WTC11 (cell line): ENCODE measurements around the gene PRKN. TPM values are rescaled to one million over a fixed set of nuclear protein-coding genes. Genes with fewer than 3 reads are reported as not detected.

Experiments used
- ATAC-seq: fragments of 200-7000 bp; cut with Tn5 transposase; 2 replicates; pipeline ENCODE4 v1.10.0; 2021; ENCODE audit warnings: mild to moderate bottlenecking, moderate library complexity
- CTCF ChIA-PET: fragments of 300-600 bp; sonication (Branson Sonifier 250); formaldehyde crosslinking; loops from one replicate; lab custom pipeline; 2021; ENCODE audit warnings: antibody characterized with exemption; lab: Charles Lee
- POLR2A ChIA-PET: fragments of 350-600 bp; sonication (Branson Sonifier 250); formaldehyde crosslinking; loops from one replicate; lab custom pipeline; 2021; ENCODE audit warnings: antibody characterized with exemption; lab: Charles Lee
- DNase-seq: peaks from one replicate; pipeline ENCODE4 v3.0.0; 2021; ENCODE audit warnings: low spot score
- H3K27ac Mint-ChIP-seq: 2 replicates; pipeline ENCODE4 v1.8.0; 2021; ENCODE audit warnings: mixed read lengths
- H3K27me3 Mint-ChIP-seq: 2 replicates; pipeline ENCODE4 v1.8.0; 2021; ENCODE audit warnings: low read depth, mild to moderate bottlenecking, moderate library complexity, mixed read lengths
- H3K36me3 Mint-ChIP-seq: 2 replicates; pipeline ENCODE4 v1.8.0; 2021; ENCODE audit warnings: mixed read lengths
- H3K4me1 Mint-ChIP-seq: 2 replicates; pipeline ENCODE4 v1.8.0; 2022; ENCODE audit warnings: mixed read lengths
- H3K4me3 Mint-ChIP-seq: 2 replicates; pipeline ENCODE4 v1.8.0; 2021; ENCODE audit warnings: mild to moderate bottlenecking, moderate library complexity, mixed read lengths
- H3K9me3 Mint-ChIP-seq: 2 replicates; pipeline ENCODE4 v1.8.0; 2021; ENCODE audit warnings: mixed read lengths
- ATF3 ChIP-seq: sonication (generic); formaldehyde crosslinking; conservative IDR thresholded peaks from 2 replicates; pipeline ENCODE4 v1.8.1; 2022; ENCODE audit warnings: mild to moderate bottlenecking, missing genetic modification reagents
- CDX4 ChIP-seq: fragments of 250-450 bp; sonication (Bioruptor Pico); IDR thresholded peaks from 2 replicates; pipeline ENCODE4 v1.9.0; 2021; ENCODE audit warnings: moderate library complexity, mild to moderate bottlenecking, inconsistent platforms, borderline replicate concordance
- E2F1 ChIP-seq: sonication (generic); formaldehyde crosslinking; IDR thresholded peaks from 2 replicates; pipeline ENCODE4 v1.8.0; 2022; ENCODE audit warnings: mild to moderate bottlenecking, missing genetic modification reagents
- E2F4 ChIP-seq: sonication (generic); formaldehyde crosslinking; IDR thresholded peaks from 2 replicates; pipeline ENCODE4 v1.8.1; 2022; ENCODE audit warnings: low read depth, mild to moderate bottlenecking, moderate library complexity, missing genetic modification reagents, borderline replicate concordance
- FOXJ3 ChIP-seq: sonication (generic); formaldehyde crosslinking; IDR thresholded peaks from 2 replicates; pipeline ENCODE4 v1.9.0; 2021; ENCODE audit warnings: missing genetic modification reagents, mild to moderate bottlenecking, borderline replicate concordance
- FOXP1 ChIP-seq: sonication (generic); formaldehyde crosslinking; IDR thresholded peaks from 2 replicates; pipeline ENCODE4 v1.8.0; 2022; ENCODE audit warnings: missing genetic modification reagents, mild to moderate bottlenecking, moderate library complexity, borderline replicate concordance
- MAX ChIP-seq: sonication (generic); formaldehyde crosslinking; IDR thresholded peaks from 2 replicates; pipeline ENCODE4 v1.8.0; 2022; ENCODE audit warnings: mild to moderate bottlenecking, missing genetic modification reagents
- MYBL2 ChIP-seq: sonication (generic); formaldehyde crosslinking; IDR thresholded peaks from 2 replicates; pipeline ENCODE4 v1.8.1; 2023; ENCODE audit warnings: mild to moderate bottlenecking, moderate library complexity, missing genetic modification reagents
- NFATC4 ChIP-seq: fragments of 250-450 bp; sonication (Bioruptor Pico); IDR thresholded peaks from 2 replicates; pipeline ENCODE4 v1.9.0; 2021; ENCODE audit warnings: mild to moderate bottlenecking
- NR2C2 ChIP-seq: sonication (generic); formaldehyde crosslinking; IDR thresholded peaks from 2 replicates; pipeline ENCODE4 v1.8.0; 2022; ENCODE audit warnings: mild to moderate bottlenecking, missing genetic modification reagents
- OVOL2 ChIP-seq: fragments of 250-450 bp; sonication (Bioruptor Pico); IDR thresholded peaks from 2 replicates; pipeline ENCODE4 v1.9.0; 2021; ENCODE audit warnings: mild to moderate bottlenecking, borderline replicate concordance
- SMAD3 ChIP-seq: sonication (generic); formaldehyde crosslinking; IDR thresholded peaks from 2 replicates; pipeline ENCODE4 v1.8.0; 2022; ENCODE audit warnings: missing genetic modification reagents, mild to moderate bottlenecking, borderline replicate concordance
- SMAD4 ChIP-seq: sonication (generic); formaldehyde crosslinking; IDR thresholded peaks from 2 replicates; pipeline ENCODE4 v1.8.0; 2022; ENCODE audit warnings: mild to moderate bottlenecking, missing genetic modification reagents
- SOX15 ChIP-seq: fragments of 250-450 bp; sonication (Bioruptor Pico); IDR thresholded peaks from 2 replicates; pipeline ENCODE4 v1.9.0; 2021; ENCODE audit warnings: mild to moderate bottlenecking
- TEAD4 ChIP-seq: sonication (generic); formaldehyde crosslinking; IDR thresholded peaks from 2 replicates; pipeline ENCODE4 v1.8.0; 2022; ENCODE audit warnings: mild to moderate bottlenecking, missing genetic modification reagents
- ZMAT4 ChIP-seq: fragments of 250-450 bp; sonication (Bioruptor Pico); IDR thresholded peaks from 2 replicates; pipeline ENCODE4 v1.9.0; 2021; ENCODE audit warnings: mild to moderate bottlenecking
- ZNF121 ChIP-seq: sonication (generic); formaldehyde crosslinking; IDR thresholded peaks from 2 replicates; pipeline ENCODE4 v1.8.0; 2023; ENCODE audit warnings: missing genetic modification reagents
- ZNF138 ChIP-seq: sonication (generic); formaldehyde crosslinking; conservative IDR thresholded peaks from 2 replicates; pipeline ENCODE4 v1.8.1; 2022; ENCODE audit warnings: mild to moderate bottlenecking, moderate library complexity, missing genetic modification reagents
- ZNF219 ChIP-seq: sonication (generic); formaldehyde crosslinking; IDR thresholded peaks from 2 replicates; pipeline ENCODE4 v1.8.0; 2023; ENCODE audit warnings: missing genetic modification reagents, mild to moderate bottlenecking, borderline replicate concordance
- ZNF317 ChIP-seq: sonication (generic); formaldehyde crosslinking; IDR thresholded peaks from 2 replicates; pipeline ENCODE4 v1.8.1; 2023; ENCODE audit warnings: low read depth, mild to moderate bottlenecking, moderate library complexity, missing genetic modification reagents, borderline replicate concordance
- total RNA-seq: library from RNA; stranded (reverse); gene quantifications from 3 replicates; pipeline ENCODE4 v1.2.3, GENCODE V29; 2021

PRKN gene
- total RNA-seq, 1 experiment from 2014 or later: 0.59 TPM

GRCh38 chr6:161302949-161303348, 1424.6 kb downstream of the PRKN start:
- H3K4me1 Mint-ChIP-seq: peaks cover 15% of the 10 kb centered on the region
- CTCF ChIA-PET: no interaction called here
- POLR2A ChIA-PET: interaction anchor here (0.7 kb wide), 1 partner anchor 141 kb away, joined by 4 read pairs; no protein-coding TSS in a partner anchor

GRCh38 chr6:161301338-161301737, 1426.2 kb downstream of the PRKN start:
- Mint-ChIP-seq H3K36me3 (peaks cover 28% of the 10 kb centered on the region), H3K4me3 (no peak overlapping the region), H3K27ac (no peak overlapping the region), H3K4me1 (peaks cover 13% of the 10 kb centered on the region), H3K9me3 (peaks cover 48% of the 10 kb centered on the region), H3K27me3 (peaks cover 3% of the 10 kb centered on the region; the same call in 1 of the 2 replicates)
- CTCF ChIA-PET: interaction anchor here (1.1 kb wide), 1 partner anchor 28 kb away, joined by 3 read pairs; no protein-coding TSS in a partner anchor
- no peak for TF ChIP-seq TEAD4
- TF ChIP-seq ZNF317 (CRISPR knock-in tag): no peak
- TF ChIP-seq FOXP1 (CRISPR knock-in tag): no peak
- DNase-seq: no peak
- ATAC-seq: no peak
- POLR2A ChIA-PET: no interaction called here

More at GRCh38 chr6:161302949-161303348, 1424.6 kb downstream of the PRKN start:
- no peak overlapping the region for H3K4me3 Mint-ChIP-seq
- peaks cover 18% of the 10 kb centered on the region for H3K36me3 Mint-ChIP-seq
- no peak for TF ChIP-seq E2F1 (CRISPR knock-in tag)
- no peak for TF ChIP-seq CDX4 (CRISPR knock-in tag)
- no peak for TF ChIP-seq ZMAT4
- TF ChIP-seq ZNF121: no peak
- no peak for TF ChIP-seq TEAD4
- no peak for TF ChIP-seq ZNF219 (CRISPR knock-in tag)
- TF ChIP-seq FOXJ3: no peak
- no peak for TF ChIP-seq ZNF138 (CRISPR knock-in tag)
- TF ChIP-seq MAX (CRISPR knock-in tag): no peak
- no peak for TF ChIP-seq SMAD4 (CRISPR knock-in tag)
- TF ChIP-seq NR2C2 (CRISPR knock-in tag): no peak
- DNase-seq (no peak), ATAC-seq (no peak)
- H3K27me3 Mint-ChIP-seq: peaks cover 13% of the 10 kb centered on the region
- H3K9me3 Mint-ChIP-seq: peaks cover 41% of the 10 kb centered on the region
- no peak overlapping the region for H3K27ac Mint-ChIP-seq

- ATAC-seq (no peak), DNase-seq (no peak)
- Mint-ChIP-seq H3K4me3 (no peak overlapping the region), H3K27me3 (peaks cover under 1% of the 10 kb centered on the region; the same call in 1 of the 2 replicates), H3K36me3 (peaks cover 34% of the 10 kb centered on the region), H3K9me3 (peaks cover 48% of the 10 kb centered on the region), H3K27ac (no peak overlapping the region), H3K4me1 (peaks cover 13% of the 10 kb centered on the region)
- ChIA-PET CTCF (interaction anchor here (1.1 kb wide), 1 partner anchor 29 kb away, joined by 3 read pairs; no protein-coding TSS in a partner anchor), POLR2A (no interaction called here)
- TF ChIP-seq MYBL2 (CRISPR knock-in tag) (no peak), E2F4 (CRISPR knock-in tag) (no peak), SMAD3 (CRISPR knock-in tag) (no peak), ZMAT4 (no peak), ZNF138 (CRISPR knock-in tag) (no peak), NFATC4 (CRISPR knock-in tag) (no peak), OVOL2 (CRISPR knock-in tag) (no peak), ATF3 (no peak), SOX15 (CRISPR knock-in tag) (no peak)
Measured at GRCh38 chr6:161300823-161301222, 1426.7 kb downstream of the PRKN start.
